Cardiac fibroblast (primary cell): ENCODE results near the gene KLK15.
A peak's percentile ranks its signal among the peaks of the same experiment; 100 is the strongest.
"Not testable (repeated sequence)": the region's sequence is repeated elsewhere in the genome, so short reads cannot be mapped to it uniquely, and the experiment has no call there.

Experiments
- DNase-seq, 2 donors: peaks; one replicate each; pipeline versions ENCODE4 v3.0.0 to v3.0.0-alpha.2; 2010; ENCODE audit warnings: low read depth in 2 of 2
- H3K4me3 ChIP-seq, 2 donors: replicated peaks in 1 of 2; 1 replicate in 1 of 2; 2 replicates in 1 of 2; pipeline ENCODE4 v1.5.1; 2011; ENCODE audit warnings: low read depth in 2 of 2, low read length in 2 of 2, mild to moderate bottlenecking in 2 of 2, moderate library complexity in 1 of 2
- TF ChIP-seq, protein P1 (sequence below): IDR thresholded peaks from one replicate; pipeline ENCODE4 v1.5.1; 2011; ENCODE audit warnings: low read depth, mild to moderate bottlenecking, low read length, inconsistent platforms

The KLK15 gene

DNA sequence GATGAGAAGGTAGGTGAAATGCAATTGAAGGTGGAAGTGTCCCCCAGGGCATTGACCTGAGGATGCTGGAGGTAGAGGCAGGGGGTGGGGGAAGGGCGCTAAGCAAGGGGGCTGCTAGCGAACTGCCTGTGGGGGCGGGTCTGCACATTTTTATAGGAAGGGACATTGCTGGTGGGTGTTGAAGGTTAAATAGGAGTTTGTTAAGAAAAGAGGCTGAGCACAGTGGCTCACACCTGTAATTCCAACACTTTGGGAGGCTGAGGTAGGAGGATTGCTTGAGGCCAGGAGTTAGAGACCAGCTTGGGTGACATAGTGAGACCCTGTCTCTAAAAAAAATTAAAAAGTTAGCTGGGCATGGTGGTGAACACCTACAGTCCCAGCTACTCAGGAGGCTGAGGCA, 48.7 kb downstream of the KLK15 start:
- no peak for DNase-seq
- no peak overlapping the region for H3K4me3 ChIP-seq
- TF ChIP-seq, protein P1, sequence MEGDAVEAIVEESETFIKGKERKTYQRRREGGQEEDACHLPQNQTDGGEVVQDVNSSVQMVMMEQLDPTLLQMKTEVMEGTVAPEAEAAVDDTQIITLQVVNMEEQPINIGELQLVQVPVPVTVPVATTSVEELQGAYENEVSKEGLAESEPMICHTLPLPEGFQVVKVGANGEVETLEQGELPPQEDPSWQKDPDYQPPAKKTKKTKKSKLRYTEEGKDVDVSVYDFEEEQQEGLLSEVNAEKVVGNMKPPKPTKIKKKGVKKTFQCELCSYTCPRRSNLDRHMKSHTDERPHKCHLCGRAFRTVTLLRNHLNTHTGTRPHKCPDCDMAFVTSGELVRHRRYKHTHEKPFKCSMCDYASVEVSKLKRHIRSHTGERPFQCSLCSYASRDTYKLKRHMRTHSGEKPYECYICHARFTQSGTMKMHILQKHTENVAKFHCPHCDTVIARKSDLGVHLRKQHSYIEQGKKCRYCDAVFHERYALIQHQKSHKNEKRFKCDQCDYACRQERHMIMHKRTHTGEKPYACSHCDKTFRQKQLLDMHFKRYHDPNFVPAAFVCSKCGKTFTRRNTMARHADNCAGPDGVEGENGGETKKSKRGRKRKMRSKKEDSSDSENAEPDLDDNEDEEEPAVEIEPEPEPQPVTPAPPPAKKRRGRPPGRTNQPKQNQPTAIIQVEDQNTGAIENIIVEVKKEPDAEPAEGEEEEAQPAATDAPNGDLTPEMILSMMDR: no peak

- DNase-seq, H3K4me3 ChIP-seq: not testable (repeated sequence)
These were observed 49.6 kb downstream of the KLK15 start for GRCh38 chr19:50783848-50784152.

DNA sequence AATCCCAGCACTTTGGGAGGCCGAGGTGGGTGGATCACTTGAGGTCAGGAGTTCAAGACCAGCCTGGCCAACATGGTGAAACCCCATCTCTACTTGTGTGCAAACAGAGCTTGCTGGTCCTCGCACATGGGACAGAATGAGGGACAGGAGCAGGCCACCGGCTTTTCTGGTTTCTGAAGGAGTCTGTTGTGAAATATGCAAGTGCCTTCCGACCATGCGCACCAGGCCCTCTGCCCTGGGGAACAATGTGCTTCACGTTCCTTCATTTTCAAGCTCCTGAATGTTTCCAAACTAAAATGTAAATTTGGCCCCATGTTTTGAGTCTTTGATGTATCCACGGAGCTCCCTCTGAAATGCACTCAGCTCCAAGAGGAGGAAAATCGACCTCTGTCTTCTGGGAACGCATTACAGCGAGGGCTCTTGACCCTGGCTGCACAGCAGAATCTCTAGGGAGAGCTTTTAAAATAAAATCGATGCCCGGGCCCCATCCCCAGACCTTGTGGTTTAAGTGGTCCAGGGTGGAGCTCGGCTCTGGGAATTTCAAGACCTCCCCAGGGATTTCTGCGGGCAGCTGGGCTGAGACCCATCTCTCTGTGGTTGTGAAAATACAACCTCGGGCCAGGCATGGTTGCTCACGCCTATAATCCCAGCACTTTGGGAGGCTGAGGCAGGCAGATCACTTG, 52.5 kb downstream of the KLK15 start:
- TF ChIP-seq, protein P1: no peak
- DNase-seq: no peak
- H3K4me3 ChIP-seq: no peak overlapping the region

DNA sequence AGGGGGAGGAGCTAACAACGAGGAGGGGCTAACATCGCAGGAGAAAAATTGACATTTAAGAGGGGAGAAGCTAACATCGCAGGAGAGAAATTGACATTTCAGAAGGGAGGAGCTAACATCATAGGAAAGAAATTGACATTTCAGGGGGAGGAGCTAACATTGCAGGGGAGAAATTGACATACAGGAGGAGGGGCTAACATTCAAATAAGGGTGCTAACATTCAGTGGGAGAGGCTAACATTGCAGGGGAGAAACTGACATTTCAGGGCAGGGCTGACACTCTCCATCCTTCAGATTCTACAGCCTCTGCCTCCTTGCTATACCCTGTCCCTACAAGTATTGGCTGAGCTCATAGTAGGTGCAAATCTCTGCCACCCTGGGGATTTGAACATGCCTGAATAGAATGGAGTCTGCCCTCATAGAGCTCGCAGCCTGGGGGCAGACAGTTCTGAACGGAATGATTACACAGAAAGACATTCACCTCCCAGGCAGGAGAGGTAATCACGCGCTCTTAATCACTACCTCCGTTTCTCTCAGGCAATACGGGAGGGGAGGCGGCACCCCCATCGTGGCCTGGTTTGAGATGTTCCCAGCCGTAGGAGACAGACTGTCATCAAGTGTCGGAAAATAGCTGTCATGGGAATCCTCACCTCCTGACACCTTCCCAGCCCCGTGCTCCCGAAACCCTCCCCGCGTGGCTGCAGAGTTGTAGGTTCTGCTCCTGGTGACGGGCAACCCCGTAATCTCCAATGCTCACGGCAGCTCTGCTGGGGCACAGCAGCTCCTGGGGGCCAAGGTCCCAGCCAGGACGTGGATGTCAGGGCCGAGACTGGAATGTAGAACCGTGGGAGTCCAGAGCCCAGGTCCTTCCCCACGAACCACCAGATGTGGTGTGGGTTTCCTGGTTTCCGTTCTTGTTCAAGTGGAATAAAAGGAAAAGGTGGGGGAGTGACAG, 53.6 kb downstream of the KLK15 start:
- DNase-seq: no peak
- H3K4me3 ChIP-seq: no peak overlapping the region
- TF ChIP-seq, protein P1: no peak

DNA sequence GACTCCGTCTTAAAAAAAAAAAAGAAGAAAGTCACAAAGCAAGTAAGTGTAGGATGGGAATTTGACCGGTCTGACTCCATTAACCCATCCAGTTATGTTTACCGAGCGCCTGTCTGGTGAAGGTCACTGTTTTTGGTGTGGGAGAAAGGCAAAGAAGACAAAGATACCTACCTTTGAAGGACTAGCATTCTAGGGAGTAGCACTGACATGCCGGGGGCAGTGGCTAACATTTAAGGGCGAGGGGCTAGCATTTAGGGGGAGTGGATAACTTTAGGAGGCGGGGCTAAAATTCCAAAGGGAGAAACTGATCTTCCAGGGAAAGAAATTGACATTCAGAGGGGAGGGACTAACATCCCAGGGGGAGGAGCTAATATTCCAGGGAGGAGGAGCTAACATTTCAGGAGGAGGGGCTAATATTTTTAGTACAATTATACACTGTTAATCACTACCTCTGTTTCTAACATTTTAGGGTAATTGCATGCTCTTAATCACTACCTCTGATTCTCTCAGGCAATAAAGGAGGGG, 54.4 kb downstream of the KLK15 start:
- no peak overlapping the region for H3K4me3 ChIP-seq
- DNase-seq: no peak
- TF ChIP-seq, protein P1: no peak

DNA sequence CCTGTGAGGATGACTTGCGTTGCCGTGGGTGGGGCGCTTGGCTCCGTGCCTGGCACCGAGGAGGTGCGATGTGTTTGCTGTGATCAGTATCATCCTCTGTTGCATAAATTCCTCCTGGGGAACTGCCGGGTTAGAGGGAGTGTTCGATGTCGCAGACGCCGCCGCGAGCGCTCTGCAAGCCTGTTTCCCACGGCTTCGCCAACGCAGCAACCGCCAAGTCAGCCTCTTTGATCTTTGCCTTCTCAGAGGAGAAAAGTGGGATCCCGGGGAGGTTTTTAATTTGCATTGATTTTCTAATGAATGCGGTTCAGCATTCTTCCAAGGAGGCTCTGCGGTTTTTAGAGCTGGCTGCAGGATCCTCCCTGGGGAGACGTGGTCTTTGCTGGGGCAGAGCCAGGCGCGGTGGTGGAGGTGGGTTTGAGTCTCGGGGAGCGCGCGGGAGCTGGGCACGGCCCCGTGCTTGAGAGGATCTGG, 55.5 kb downstream of the KLK15 start:
- H3K4me3 ChIP-seq: no peak overlapping the region
- TF ChIP-seq, protein P1: no peak
- peak in 1 of 2 donors; percentile 21 for DNase-seq

GRCh38 chr19:50777261-50777660, 56.1 kb downstream of the KLK15 start:
- DNase-seq: no peak
- TF ChIP-seq, protein P1: no peak
- H3K4me3 ChIP-seq: no peak overlapping the region
